Mammary epithelial cell (primary cell): Measurements from ENCODE around the gene GRID1.

Experiments
- CTCF ChIP-seq, 2 donors: IDR thresholded peaks in 1 of 2; conservative IDR thresholded peaks in 1 of 2; 2 replicates each; pipeline ENCODE4 v1.5.1; 2011 to 2012; ENCODE audit warnings: inconsistent platforms in 2 of 2, low read length in 2 of 2, mild to moderate bottlenecking in 2 of 2, control low read depth in 1 of 2, low read depth in 1 of 2; ENCODE audit not compliant: insufficient read depth in 1 of 2; ENCODE audit errors: extremely low read depth in 1 of 2
- EZH2 ChIP-seq: IDR thresholded peaks from 2 replicates; pipeline ENCODE4 v1.6.1; 2012; ENCODE audit warnings: low read length, inconsistent platforms, borderline replicate concordance

- TF ChIP-seq CTCF (conservative IDR thresholded peaks at IDR 0.05 in 1 of 2, IDR thresholded peaks at IDR 0.05 in 1 of 2; ENCODE audit: extremely low read depth in 1 of 2, insufficient read depth in 1 of 2, low read depth in 1 of 2, low read length in 2 of 2), result no peak
- no peak for TF ChIP-seq EZH2
Measured at GRCh38 chr10:86259901-86260562, 106.6 kb downstream of the GRID1 start.
